Muscle of leg (tissue), 11 donors: ENCODE measurements around the gene TECPR1. TPM values are rescaled to one million over a fixed set of nuclear protein-coding genes. Genes with fewer than 3 reads are reported as not detected.
"Not testable (repeated sequence)": the region's sequence is repeated elsewhere in the genome, so short reads cannot be mapped to it uniquely, and the experiment has no call there.

Experiments used
- DNase-seq: peaks from one replicate; pipeline ENCODE4 v3.0.0; 2013
- H3K27ac ChIP-seq: one replicate; pipeline ENCODE4 v1.5.1; 2013; ENCODE audit warnings: mild to moderate bottlenecking, low read length, control low read depth
- H3K27me3 ChIP-seq: one replicate; pipeline ENCODE4 v1.6.1; 2013; ENCODE audit warnings: low read length; ENCODE audit not compliant: control insufficient read depth, insufficient read depth
- H3K36me3 ChIP-seq: one replicate; pipeline ENCODE4 v1.6.1; 2013; ENCODE audit warnings: low read length; ENCODE audit not compliant: control insufficient read depth, insufficient read depth
- H3K4me1 ChIP-seq: one replicate; pipeline ENCODE4 v1.6.1; 2013; ENCODE audit warnings: low read length; ENCODE audit not compliant: control insufficient read depth, insufficient read depth
- H3K4me3 ChIP-seq: one replicate; pipeline ENCODE4 v1.5.1; 2013; ENCODE audit warnings: low read length, control low read depth
- H3K9me3 ChIP-seq: replicated peaks from 2 replicates; pipeline ENCODE4 v1.6.1; 2013; ENCODE audit warnings: low read depth, low read length; ENCODE audit not compliant: control insufficient read depth
- WGBS: methylation state at CpG from one replicate; pipeline ENCODE4 v1.1.5; 2013; ENCODE audit warnings: missing lambda C conversion rate; ENCODE audit not compliant: insufficient coverage; 5-methylcytosine and 5-hydroxymethylcytosine counted together
- polyA plus RNA-seq, 8 donors: library from polyadenylated mRNA; unstranded; fragments of 120-200 nt; gene quantifications; one replicate each; pipeline versions ENCODE4 v1.2.1 to v1.2.3, GENCODE V29; 2013; ENCODE audit warnings: inconsistent platforms in 1 of 8, low replicate concordance in 1 of 8; ENCODE audit not compliant: insufficient read length in 8 of 8, insufficient read depth in 1 of 8
- total RNA-seq: library from RNA; stranded (reverse); fragments of 120-200 nt; gene quantifications from one replicate; pipeline ENCODE4 v1.2.4, GENCODE V29; 2013

Gene TECPR1
- total and polyA plus RNA-seq, 9 donors = 14.4 to 26.5 (median 17.2) TPM

- not testable (repeated sequence) for H3K9me3 ChIP-seq, H3K4me3 ChIP-seq, H3K27me3 ChIP-seq, DNase-seq, H3K4me1 ChIP-seq, H3K27ac ChIP-seq
- H3K36me3 ChIP-seq = peaks cover 26% of the 10 kb centered on the region
- WGBS = no CpG with 5 or more reads among the region's 6 CpGs
These were observed 32.6 kb downstream of the TECPR1 start for GRCh38 chr7:98219382-98219781.

GRCh38 chr7:98217623-98218582 lies 34.1 kb downstream of the TECPR1 start:
- Histone ChIP-seq H3K36me3 (peaks cover 24% of the 10 kb centered on the region), H3K27me3 (no peaks in the 10 kb centered on the region), H3K9me3 (no peaks in the 10 kb centered on the region), H3K27ac (no peak overlapping the region), H3K4me3 (no peak overlapping the region), H3K4me1 (peaks cover 4% of the 10 kb centered on the region)
- 69% methylated on average over 25 of the region's 41 CpGs for WGBS
- no peak for DNase-seq

- 91% methylated on average over 12 of the region's 24 CpGs for WGBS
- DNase-seq = no peak
- peaks cover 4% of the 10 kb centered on the region for H3K4me1 ChIP-seq
- H3K27ac ChIP-seq = no peak overlapping the region
- no peaks in the 10 kb centered on the region for H3K9me3 ChIP-seq
- H3K36me3 ChIP-seq = peaks cover 17% of the 10 kb centered on the region
- H3K27me3 ChIP-seq = no peaks in the 10 kb centered on the region
- H3K4me3 ChIP-seq = no peak overlapping the region
These were observed 35.0 kb downstream of the TECPR1 start for GRCh38 chr7:98216941-98217622.

- H3K27me3 ChIP-seq = peaks cover 3% of the 10 kb centered on the region
- peaks cover 11% of the 10 kb centered on the region for H3K36me3 ChIP-seq
- no peak overlapping the region for H3K27ac ChIP-seq
- no peaks in the 10 kb centered on the region for H3K9me3 ChIP-seq
- no peak overlapping the region for H3K4me3 ChIP-seq
- H3K4me1 ChIP-seq = peaks cover 4% of the 10 kb centered on the region
- no peak for DNase-seq
- WGBS = 72% methylated on average over 22 of the region's 32 CpGs
These were observed 36.2 kb downstream of the TECPR1 start for GRCh38 chr7:98215561-98216495.

GRCh38 chr7:98214811-98215321 lies 37.2 kb downstream of the TECPR1 start:
- 81% methylated on average over 16 of the region's 27 CpGs for WGBS
- no peak for DNase-seq

GRCh38 chr7:98213888-98214810 lies 37.9 kb downstream of the TECPR1 start:
- no peaks in the 10 kb centered on the region for H3K9me3 ChIP-seq
- H3K4me3 ChIP-seq = no peak overlapping the region
- H3K36me3 ChIP-seq = peaks cover 11% of the 10 kb centered on the region
- H3K4me1 ChIP-seq = peaks cover 7% of the 10 kb centered on the region
- no peak for DNase-seq
- H3K27ac ChIP-seq = no peak overlapping the region
- WGBS = 81% methylated on average over 25 of the region's 25 CpGs
- peaks cover 5% of the 10 kb centered on the region for H3K27me3 ChIP-seq

More at GRCh38 chr7:98214811-98215321, 37.2 kb downstream of the TECPR1 start:
- Histone ChIP-seq H3K27ac (no peak overlapping the region), H3K9me3 (no peaks in the 10 kb centered on the region), H3K36me3 (peaks cover 11% of the 10 kb centered on the region), H3K4me3 (no peak overlapping the region), H3K4me1 (peaks cover 7% of the 10 kb centered on the region), H3K27me3 (peaks cover 5% of the 10 kb centered on the region)

GRCh38 chr7:98213296-98213887 lies 38.6 kb downstream of the TECPR1 start:
- Histone ChIP-seq H3K36me3 (peaks cover 11% of the 10 kb centered on the region), H3K4me3 (no peak overlapping the region), H3K4me1 (peaks cover 7% of the 10 kb centered on the region), H3K27me3 (peaks cover 5% of the 10 kb centered on the region), H3K27ac (no peak overlapping the region), H3K9me3 (no peaks in the 10 kb centered on the region)
- 84% methylated on average over 4 of the region's 8 CpGs for WGBS
- no peak for DNase-seq

GRCh38 chr7:98212532-98213041 lies 39.4 kb downstream of the TECPR1 start:
- Histone ChIP-seq H3K27ac (no peak overlapping the region), H3K4me3 (no peak overlapping the region), H3K9me3 (no peaks in the 10 kb centered on the region), H3K36me3 (peaks cover 9% of the 10 kb centered on the region), H3K27me3 (peaks cover 5% of the 10 kb centered on the region), H3K4me1 (peaks cover 3% of the 10 kb centered on the region)
- DNase-seq = no peak
- WGBS = 86% methylated on average over 29 of the region's 30 CpGs
